PC-3 (cell line): ENCODE results near the gene MMP10. TPM values are rescaled to one million over a fixed set of nuclear protein-coding genes. Genes with fewer than 3 reads are reported as not detected.

Experiments
- ATAC-seq: fragments of 200-7000 bp; cut with Tn5 transposase; 2 replicates; pipeline ENCODE4 v1.9.1; 2020; ENCODE audit warnings: mild to moderate bottlenecking, moderate library complexity
- BruUV-seq: library from RNA; stranded (reverse); fragments of 400-500 nt; replicated peaks from 2 replicates; lab custom pipeline; 2021; lab: Mats Ljungman, UMichigan
- CTCF ChIA-PET: fragments of 300-600 bp; sonication (Branson Sonifier 250); formaldehyde crosslinking; loops from one replicate; lab custom pipeline; 2022; ENCODE audit warnings: antibody characterized with exemption; lab: Charles Lee
- POLR2A ChIA-PET: fragments of 300-600 bp; sonication (Branson Sonifier 250); formaldehyde crosslinking; loops from one replicate; lab custom pipeline; 2022; ENCODE audit warnings: antibody characterized with exemption; ENCODE audit not compliant: unreplicated experiment; lab: Charles Lee
- DNase-seq: peaks from one replicate; pipeline ENCODE4 v3.0.0-alpha.2; 2015
- H2AFZ ChIP-seq: fragments of 300-600 bp; sonication (generic); 2 replicates; pipeline ENCODE4 v1.6.0; 2016; ENCODE audit warnings: antibody characterized with exemption, low read length
- H3F3A ChIP-seq: fragments of 300-600 bp; sonication (generic); one replicate; pipeline ENCODE4 v1.6.0; 2017; ENCODE audit warnings: antibody characterized with exemption, low read length, control low read depth, mild to moderate bottlenecking; ENCODE audit not compliant: unreplicated experiment
- H3K27ac ChIP-seq: fragments of 300-600 bp; sonication (generic); 2 replicates; pipeline ENCODE4 v1.5.1; 2016; ENCODE audit warnings: mild to moderate bottlenecking, low read length
- H3K27me3 ChIP-seq: fragments of 300-600 bp; sonication (generic); 2 replicates; pipeline ENCODE4 v1.6.1; 2016; ENCODE audit warnings: low read length, mixed read lengths
- H3K36me3 ChIP-seq: fragments of 300-600 bp; sonication (generic); 2 replicates; pipeline ENCODE4 v1.6.1; 2016; ENCODE audit warnings: low read depth, mixed run types, low read length, mixed read lengths
- H3K4me1 ChIP-seq: fragments of 300-600 bp; sonication (generic); 2 replicates; pipeline ENCODE4 v1.5.1; 2016; ENCODE audit warnings: low read length; ENCODE audit not compliant: insufficient read depth
- H3K4me2 ChIP-seq: fragments of 300-600 bp; sonication (generic); 2 replicates; pipeline ENCODE4 v1.6.0; 2016; ENCODE audit warnings: low read length
- H3K4me3 ChIP-seq: fragments of 300-600 bp; sonication (generic); 2 replicates; pipeline ENCODE4 v1.5.1; 2016; ENCODE audit warnings: mild to moderate bottlenecking, low read length, mixed read lengths
- H3K79me2 ChIP-seq: fragments of 300-600 bp; sonication (generic); 2 replicates; pipeline ENCODE4 v1.6.1; 2017; ENCODE audit warnings: low read length, mixed read lengths
- H3K9ac ChIP-seq: fragments of 300-600 bp; sonication (generic); 2 replicates; pipeline ENCODE4 v1.6.0; 2016; ENCODE audit warnings: mild to moderate bottlenecking, low read length
- H3K9me2 ChIP-seq: fragments of 300-600 bp; sonication (generic); replicated peaks from 2 replicates; pipeline ENCODE4 v1.6.1; 2016; ENCODE audit warnings: mixed run types, low read length, mixed read lengths
- H3K9me3 ChIP-seq: fragments of 300-600 bp; sonication (generic); 2 replicates; pipeline ENCODE4 v1.6.1; 2016; ENCODE audit warnings: low read length, mixed read lengths
- H4K20me1 ChIP-seq: fragments of 300-600 bp; sonication (generic); 2 replicates; pipeline ENCODE4 v1.6.1; 2016; ENCODE audit warnings: low read length, mixed read lengths
- CTCF ChIP-seq: fragments of 300-600 bp; sonication (generic); conservative IDR thresholded peaks from 2 replicates; pipeline ENCODE4 v1.5.1; 2017; ENCODE audit warnings: antibody characterized with exemption, low read depth, mild to moderate bottlenecking, low read length
- EZH2 ChIP-seq: fragments of 300-600 bp; sonication (generic); IDR thresholded peaks from one replicate; pipeline ENCODE4 v1.6.1; 2017; ENCODE audit warnings: antibody characterized with exemption, mild to moderate bottlenecking, low read length; ENCODE audit not compliant: unreplicated experiment
- EZH2phosphoT487 ChIP-seq: fragments of 300-600 bp; sonication (generic); IDR thresholded peaks from 2 replicates; pipeline ENCODE4 v1.6.1; 2018; ENCODE audit warnings: mild to moderate bottlenecking, antibody characterized with exemption, low read length, borderline replicate concordance
- intact Hi-C: fragments of 100-400 bp; cut with micrococcal nuclease; formaldehyde crosslinking; loops from 2 replicates; pipeline ENCODE4 v1.9.0; 2023
- total RNA-seq: library from RNA; depleted of rRNA; stranded (reverse); fragments of >200 nt; gene quantifications from 2 replicates; pipeline ENCODE4 v1.2.3, GENCODE V29; 2014

Gene MMP10
- total RNA-seq, 1 experiment from 2014 or later, result 0.07 TPM

- Histone ChIP-seq H3K9ac (no peak overlapping the region), H3F3A (peaks cover 4% of the 10 kb centered on the region), H3K27me3 (no peaks in the 10 kb centered on the region), H3K9me3 (no peaks in the 10 kb centered on the region), H3K79me2 (no peaks in the 10 kb centered on the region), H3K36me3 (no peaks in the 10 kb centered on the region), H3K27ac (no peak overlapping the region), H3K4me3 (no peak overlapping the region), H3K9me2 (no peaks in the 10 kb centered on the region), H4K20me1 (no peaks in the 10 kb centered on the region), H3K4me2 (no peak overlapping the region), H2AFZ (no peak overlapping the region), H3K4me1 (peaks cover 25% of the 10 kb centered on the region)
- BruUV-seq, result no TSS peak
- intact Hi-C loops, result no loop called here
- CTCF ChIA-PET, result no interaction called here
- POLR2A ChIA-PET, result no interaction called here
- TF ChIP-seq EZH2 (no peak), CTCF (no peak), EZH2phosphoT487 (no peak)
- no peak for ATAC-seq
- no peak for DNase-seq
Observed at GRCh38 chr11:102800767-102801166, 20.3 kb upstream of the MMP10 start.

- H3K9me2 ChIP-seq, result no peaks in the 10 kb centered on the region
- CTCF ChIA-PET, result no interaction called here
Observed at GRCh38 chr11:102799681-102800340, 19.4 kb upstream of the MMP10 start.

More at GRCh38 chr11:102799681-102800340, 19.4 kb upstream of the MMP10 start:
- no TSS peak for BruUV-seq
- no peaks in the 10 kb centered on the region for H3K79me2 ChIP-seq
- H3K27me3 ChIP-seq, result no peaks in the 10 kb centered on the region
- POLR2A ChIA-PET, result no interaction called here
- H3K27ac ChIP-seq, result no peak overlapping the region
- H2AFZ ChIP-seq, result no peak overlapping the region
- ATAC-seq, result no peak
- intact Hi-C loops, result loop anchor here (5.0 kb wide), 1 partner anchor 38 kb away; no protein-coding TSS in a partner anchor
- H4K20me1 ChIP-seq, result no peaks in the 10 kb centered on the region
- H3K36me3 ChIP-seq, result no peaks in the 10 kb centered on the region
- no peaks in the 10 kb centered on the region for H3K9me3 ChIP-seq
- H3F3A ChIP-seq, result peaks cover 4% of the 10 kb centered on the region
- no peak overlapping the region for H3K4me3 ChIP-seq
- no peak for TF ChIP-seq EZH2phosphoT487
- TF ChIP-seq CTCF, result no peak
- no peak for TF ChIP-seq EZH2
- no peak overlapping the region for H3K4me2 ChIP-seq
- peaks cover 25% of the 10 kb centered on the region for H3K4me1 ChIP-seq
- DNase-seq, result no peak
- H3K9ac ChIP-seq, result no peak overlapping the region
